GM12872 (cell line): ENCODE data around the gene C1orf21.

Experiments
- TF ChIP-seq, protein P1 (sequence below): IDR thresholded peaks from 3 replicates; pipeline ENCODE4 v1.5.1; 2011; ENCODE audit warnings: low read depth, mild to moderate bottlenecking, low read length, moderate library complexity; ENCODE audit not compliant: insufficient read depth

The C1orf21 gene

DNA sequence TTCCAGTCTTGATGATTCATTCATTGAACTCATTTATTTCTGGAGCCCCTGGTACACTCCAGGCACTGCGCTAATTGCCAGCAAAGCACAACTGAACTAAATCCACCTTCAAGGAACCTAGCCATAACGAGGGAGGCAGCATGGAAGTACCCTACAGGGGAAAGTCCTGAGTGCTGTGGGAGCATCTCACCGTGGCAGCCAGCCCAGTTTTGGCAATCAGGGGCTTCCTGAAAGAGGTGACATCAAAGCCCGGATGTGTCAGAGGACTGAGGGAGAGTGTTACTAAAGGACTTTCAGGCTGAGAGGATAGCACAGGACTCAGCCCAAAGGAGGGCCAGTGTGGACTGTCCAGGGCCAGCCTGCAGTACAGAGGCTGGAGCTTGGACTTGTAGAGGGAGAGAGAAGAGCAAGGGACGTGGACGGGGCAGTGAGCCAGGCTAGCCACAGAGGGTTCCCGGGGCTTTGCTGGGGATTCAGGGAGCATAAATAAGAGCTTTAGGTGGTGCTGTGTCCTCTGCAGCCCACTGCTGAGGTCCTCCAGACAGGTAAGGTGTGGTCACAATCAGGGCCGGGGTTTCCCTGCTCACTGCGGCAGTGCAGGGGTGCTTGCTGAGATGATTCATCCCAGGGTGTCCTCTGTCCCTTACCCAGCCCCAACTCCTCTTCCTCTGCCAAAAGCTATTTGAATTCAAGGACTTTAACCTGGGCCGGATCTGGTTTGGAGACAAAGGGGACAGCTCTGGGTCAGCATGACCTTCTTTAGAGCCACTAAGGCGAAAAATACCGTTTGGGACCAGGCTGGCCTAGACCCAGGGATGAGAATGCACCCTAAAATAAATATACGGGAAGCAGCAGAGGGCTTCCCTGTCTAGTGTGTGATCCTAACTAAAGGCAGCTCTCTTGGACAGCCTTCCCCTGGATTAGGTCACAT, 239.5 kb downstream of the C1orf21 start:
- TF ChIP-seq, protein P1, sequence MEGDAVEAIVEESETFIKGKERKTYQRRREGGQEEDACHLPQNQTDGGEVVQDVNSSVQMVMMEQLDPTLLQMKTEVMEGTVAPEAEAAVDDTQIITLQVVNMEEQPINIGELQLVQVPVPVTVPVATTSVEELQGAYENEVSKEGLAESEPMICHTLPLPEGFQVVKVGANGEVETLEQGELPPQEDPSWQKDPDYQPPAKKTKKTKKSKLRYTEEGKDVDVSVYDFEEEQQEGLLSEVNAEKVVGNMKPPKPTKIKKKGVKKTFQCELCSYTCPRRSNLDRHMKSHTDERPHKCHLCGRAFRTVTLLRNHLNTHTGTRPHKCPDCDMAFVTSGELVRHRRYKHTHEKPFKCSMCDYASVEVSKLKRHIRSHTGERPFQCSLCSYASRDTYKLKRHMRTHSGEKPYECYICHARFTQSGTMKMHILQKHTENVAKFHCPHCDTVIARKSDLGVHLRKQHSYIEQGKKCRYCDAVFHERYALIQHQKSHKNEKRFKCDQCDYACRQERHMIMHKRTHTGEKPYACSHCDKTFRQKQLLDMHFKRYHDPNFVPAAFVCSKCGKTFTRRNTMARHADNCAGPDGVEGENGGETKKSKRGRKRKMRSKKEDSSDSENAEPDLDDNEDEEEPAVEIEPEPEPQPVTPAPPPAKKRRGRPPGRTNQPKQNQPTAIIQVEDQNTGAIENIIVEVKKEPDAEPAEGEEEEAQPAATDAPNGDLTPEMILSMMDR, result no peak

DNA sequence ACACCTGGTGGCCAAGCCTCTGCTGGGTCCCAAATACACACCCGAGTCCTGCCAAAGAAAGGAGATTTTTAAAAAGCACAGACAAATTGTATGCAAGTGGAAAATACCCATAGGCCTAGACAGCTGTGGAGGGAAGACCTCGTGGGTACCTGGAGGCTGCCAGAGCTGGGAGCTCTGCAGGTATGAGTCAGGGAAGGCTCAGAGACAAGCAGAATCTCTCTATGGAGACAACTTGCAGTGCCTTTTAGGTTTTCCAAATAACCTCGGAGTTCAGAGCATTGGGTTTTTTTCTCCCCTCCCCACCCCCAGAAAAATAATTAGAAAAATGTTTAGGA, 240.1 kb downstream of the C1orf21 start:
- TF ChIP-seq, protein P1, result no peak

DNA sequence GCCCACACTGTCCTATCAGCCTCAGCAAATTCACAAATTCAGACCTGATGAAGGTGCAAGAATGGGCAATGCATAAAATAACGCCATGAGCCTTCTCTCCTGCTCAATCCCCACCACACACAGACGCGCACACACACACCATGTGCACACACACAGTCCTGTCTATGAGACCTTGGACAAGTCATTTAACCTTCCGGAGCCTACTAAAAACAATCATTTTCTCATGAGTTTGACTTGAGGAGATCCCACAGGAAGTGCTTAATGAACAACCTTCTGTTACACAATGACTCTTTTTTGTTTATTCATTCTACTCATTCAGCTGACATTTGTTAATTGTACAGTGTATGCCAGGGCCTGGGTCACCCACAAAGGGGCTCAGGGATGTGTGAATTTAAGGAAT, 242.4 kb downstream of the C1orf21 start:
- TF ChIP-seq, protein P1, result no peak

DNA sequence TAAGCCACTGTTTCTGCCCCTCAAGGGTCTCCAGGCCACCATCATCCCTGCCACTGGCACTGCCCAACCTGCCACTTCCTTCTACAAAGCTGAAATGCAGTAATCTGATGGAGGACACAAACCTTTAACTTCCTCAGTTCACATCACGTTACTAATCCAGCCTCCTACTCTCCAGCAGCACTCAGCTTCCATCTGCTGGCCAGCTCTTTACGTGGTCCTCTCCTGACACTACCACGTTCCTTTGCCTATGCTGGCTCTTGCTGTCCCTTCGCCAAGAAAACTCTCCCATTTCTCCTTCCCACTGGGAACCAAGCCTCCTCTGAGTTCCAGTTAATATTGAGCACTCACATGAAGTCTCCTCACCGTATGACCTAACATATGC, 243.8 kb downstream of the C1orf21 start:
- TF ChIP-seq, protein P1, result no peak

DNA sequence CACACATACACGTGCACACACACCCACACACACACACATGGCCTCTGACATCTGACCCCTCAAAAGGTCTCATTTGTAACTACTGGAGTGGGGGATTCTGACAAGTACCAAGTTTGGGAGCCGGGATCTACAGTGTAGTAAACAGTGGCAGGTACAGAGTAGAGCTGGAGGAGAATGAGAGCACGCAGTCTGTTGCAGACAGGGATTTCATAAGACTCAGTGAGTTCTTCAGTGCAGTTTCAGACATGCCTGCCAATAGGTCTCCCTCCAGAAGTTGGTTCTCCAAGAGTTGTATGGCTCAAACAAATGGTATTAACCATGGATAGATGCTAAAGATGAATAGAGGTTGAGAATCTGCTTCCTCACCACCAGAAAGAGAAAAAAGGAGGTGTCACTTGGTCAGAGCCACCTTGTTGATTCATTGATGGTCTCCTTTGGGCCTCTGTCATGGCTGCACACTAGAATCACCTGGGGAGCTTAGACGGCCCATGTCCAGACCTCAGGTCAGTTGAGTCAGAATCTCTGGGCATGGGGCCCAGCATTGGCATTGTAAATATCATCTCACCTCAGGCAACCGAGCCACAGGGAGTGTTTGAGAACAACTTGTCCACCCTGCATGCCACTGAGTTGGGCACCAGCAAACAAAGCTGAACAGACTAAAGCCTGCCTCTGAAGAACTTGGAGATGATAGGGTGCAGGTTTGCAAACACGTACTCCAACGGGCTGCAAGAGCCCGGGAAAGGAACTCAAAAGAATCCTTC, 245.8 kb downstream of the C1orf21 start:
- TF ChIP-seq, protein P1, result no peak

DNA sequence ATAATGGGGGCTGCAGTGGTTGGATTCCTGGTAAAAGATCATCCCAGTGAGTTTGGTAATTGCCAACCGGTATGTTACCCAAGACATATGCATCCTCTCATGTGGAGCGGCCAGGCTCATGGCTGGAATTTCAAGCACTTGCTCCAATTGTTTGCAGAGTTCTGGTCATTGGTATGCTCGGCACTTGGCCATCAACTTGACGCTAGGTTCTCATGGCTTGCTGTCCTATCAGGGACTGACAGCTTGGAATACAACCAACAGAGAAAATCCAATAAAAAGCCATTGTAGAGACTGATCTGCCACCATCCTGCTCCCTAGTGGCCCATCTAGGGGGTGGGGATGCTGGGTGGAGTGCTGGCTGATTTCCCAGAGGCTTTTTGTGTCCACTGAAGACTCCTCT, 247.0 kb downstream of the C1orf21 start:
- TF ChIP-seq, protein P1, result no peak

DNA sequence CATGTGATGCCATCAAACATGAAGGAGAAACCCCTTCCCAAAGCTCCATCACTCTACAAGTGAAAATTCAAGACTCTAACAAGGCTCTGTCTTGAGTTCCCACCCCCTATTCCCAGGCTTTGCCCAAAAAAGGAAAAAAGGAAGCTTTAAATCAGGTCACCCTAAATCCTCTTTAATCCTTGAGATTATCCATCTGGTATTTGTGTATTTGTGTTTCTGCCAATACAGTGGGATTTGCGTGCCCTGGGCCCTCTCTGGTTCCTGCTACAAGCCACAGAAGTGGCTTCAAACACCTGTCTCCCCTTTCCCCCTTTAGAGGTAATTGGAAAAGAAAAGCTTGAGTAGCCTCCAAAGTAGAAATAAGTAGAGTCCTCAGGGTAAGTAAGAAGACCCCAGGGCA, 247.5 kb downstream of the C1orf21 start:
- TF ChIP-seq, protein P1, result no peak
